ENCODE results near the gene WDTC1.
"Not testable (repeated sequence)": the region's sequence is repeated elsewhere in the genome, so short reads cannot be mapped to it uniquely, and the experiment has no call there.

The WDTC1 gene, protein sequence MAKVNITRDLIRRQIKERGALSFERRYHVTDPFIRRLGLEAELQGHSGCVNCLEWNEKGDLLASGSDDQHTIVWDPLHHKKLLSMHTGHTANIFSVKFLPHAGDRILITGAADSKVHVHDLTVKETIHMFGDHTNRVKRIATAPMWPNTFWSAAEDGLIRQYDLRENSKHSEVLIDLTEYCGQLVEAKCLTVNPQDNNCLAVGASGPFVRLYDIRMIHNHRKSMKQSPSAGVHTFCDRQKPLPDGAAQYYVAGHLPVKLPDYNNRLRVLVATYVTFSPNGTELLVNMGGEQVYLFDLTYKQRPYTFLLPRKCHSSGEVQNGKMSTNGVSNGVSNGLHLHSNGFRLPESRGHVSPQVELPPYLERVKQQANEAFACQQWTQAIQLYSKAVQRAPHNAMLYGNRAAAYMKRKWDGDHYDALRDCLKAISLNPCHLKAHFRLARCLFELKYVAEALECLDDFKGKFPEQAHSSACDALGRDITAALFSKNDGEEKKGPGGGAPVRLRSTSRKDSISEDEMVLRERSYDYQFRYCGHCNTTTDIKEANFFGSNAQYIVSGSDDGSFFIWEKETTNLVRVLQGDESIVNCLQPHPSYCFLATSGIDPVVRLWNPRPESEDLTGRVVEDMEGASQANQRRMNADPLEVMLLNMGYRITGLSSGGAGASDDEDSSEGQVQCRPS

GRCh38 chr1:27234049-27234882 lies at the start of gene WDTC1:
Gene WDTC1 (plus strand): TSS chr1:27234632. CDS start chr1:27261055, 26,423 bp downstream.
- peak; percentile 98 for DNase-seq

DNA sequence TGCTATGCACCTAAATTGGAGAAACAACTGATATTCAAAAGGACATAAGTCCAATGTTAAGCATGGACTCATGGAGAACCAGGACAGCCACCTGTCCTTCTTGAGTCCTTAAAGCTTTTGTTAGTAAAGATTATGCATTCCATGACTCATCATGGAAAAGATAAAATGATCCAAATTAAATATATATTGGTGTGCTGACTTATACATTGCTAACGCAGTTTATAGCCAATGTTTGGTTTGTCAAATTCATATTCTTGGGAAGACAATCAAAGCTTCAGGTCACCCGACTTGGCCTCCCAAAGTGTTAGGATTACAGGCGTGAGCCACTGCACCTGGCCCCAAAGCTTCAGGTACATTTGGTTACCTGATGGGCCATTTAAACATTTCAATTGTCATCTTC lies 49.8 kb upstream of the WDTC1 start:
- DNase-seq: not testable (repeated sequence)

GRCh38 chr1:27192039-27192529 lies 42.3 kb upstream of the WDTC1 start:
- no peak for DNase-seq

GRCh38 chr1:27193194-27193593 lies 41.2 kb upstream of the WDTC1 start:
- DNase-seq: no peak

GRCh38 chr1:27201295-27201694 lies 33.1 kb upstream of the WDTC1 start:
- DNase-seq: no peak

- no peak for DNase-seq
Observed at GRCh38 chr1:27203946-27204345, 30.5 kb upstream of the WDTC1 start.

GRCh38 chr1:27207238-27207637 lies 27.2 kb upstream of the WDTC1 start:
- DNase-seq: not testable (repeated sequence)

GRCh38 chr1:27208143-27208850 lies 26.1 kb upstream of the WDTC1 start:
- DNase-seq: not testable (repeated sequence)

DNA sequence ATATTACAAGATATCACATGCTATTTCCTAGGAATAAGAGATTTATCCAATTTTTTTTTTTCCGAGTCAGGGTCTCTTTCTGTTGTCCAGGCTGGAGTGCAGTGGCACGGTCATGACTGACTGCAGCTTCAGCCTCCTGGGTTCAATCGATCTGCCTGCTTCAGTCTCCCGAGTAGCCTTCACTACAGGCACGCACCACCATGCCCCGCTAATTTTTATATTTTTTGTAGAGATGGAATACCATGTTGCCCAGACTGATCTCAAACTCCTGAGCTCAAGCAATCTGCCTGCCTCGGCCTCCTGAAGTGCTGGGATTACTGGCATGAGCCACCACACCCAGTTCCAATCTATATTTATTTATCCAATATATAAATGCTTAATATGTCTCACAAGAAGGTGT lies 18.0 kb upstream of the WDTC1 start:
- DNase-seq: no peak

GRCh38 chr1:27217401-27217800 lies 17.0 kb upstream of the WDTC1 start:
- no peak for DNase-seq

DNA sequence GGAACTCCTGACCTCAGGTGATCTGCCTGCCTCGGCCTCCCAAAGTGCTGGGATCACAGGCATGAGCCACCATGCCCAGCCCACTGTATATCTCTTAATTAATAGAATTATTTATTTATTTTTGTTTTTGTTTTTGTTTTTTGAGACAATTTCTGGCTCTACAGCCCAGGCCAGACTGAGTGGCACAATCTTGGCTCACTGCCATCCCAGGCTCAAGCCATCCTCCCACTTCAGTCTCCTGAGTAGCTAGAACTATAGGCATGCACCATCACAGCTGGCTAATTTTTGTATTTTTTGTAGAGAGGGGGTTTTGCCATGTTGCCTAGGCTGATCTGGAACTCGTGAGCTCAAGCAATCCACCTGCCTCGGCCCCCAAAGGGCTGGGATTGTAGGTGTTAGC lies 15.7 kb upstream of the WDTC1 start:
- DNase-seq: no peak

- no peak for DNase-seq
Observed at GRCh38 chr1:27220096-27220495, 14.3 kb upstream of the WDTC1 start.

GRCh38 chr1:27220702-27221497 lies 13.5 kb upstream of the WDTC1 start:
- not testable (repeated sequence) for DNase-seq

GRCh38 chr1:27225621-27226020 lies 8.8 kb upstream of the WDTC1 start:
- no peak for DNase-seq

DNA sequence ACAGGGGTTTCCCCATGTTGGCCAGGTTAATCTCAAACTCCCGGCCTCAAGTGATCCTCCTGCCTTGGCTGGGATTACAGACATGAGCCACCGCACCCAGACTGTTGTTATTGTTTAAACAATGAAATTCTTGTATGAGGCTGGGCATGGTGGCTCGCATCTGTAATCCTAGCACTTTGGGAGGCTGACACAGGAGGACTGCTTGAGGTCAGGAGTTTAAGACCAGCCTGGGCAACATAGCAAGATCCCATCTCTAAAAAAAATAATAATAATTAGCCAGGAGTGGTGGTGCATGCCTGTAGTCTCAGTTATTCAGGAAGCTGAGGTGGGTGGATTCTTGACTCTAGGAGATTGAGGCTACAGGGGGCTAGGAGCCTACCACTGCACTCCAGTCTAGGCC lies 6.7 kb upstream of the WDTC1 start:
- no peak for DNase-seq

GRCh38 chr1:27233667-27234048 lies 774 bp upstream of the WDTC1 start:
- peak; percentile 19 for DNase-seq

- no peak for DNase-seq
Observed at GRCh38 chr1:27235827-27236226, 1.4 kb downstream of the WDTC1 start.

DNA sequence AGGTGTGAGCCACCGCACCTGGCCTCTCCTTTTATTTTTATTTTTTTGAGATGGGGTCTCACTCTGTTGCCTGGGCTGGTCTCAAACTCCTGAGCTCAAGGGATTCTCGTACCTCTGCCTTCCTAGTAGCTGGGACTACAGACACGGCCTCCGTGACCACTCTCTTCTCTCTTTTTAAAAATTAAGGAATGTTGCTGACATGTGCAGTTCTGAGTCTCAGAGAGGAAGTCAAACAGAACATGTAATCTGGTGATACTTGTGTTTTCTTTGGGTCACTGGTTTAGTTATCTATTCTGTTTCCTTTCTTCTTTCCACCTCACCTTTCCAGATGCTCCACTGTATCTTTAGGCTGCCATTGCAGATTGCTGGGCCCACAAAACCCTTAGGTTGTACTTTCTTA lies 2.7 kb downstream of the WDTC1 start:
- no peak for DNase-seq

GRCh38 chr1:27238032-27238431 lies 3.6 kb downstream of the WDTC1 start:
- DNase-seq: no peak

- DNase-seq: no peak
Observed at GRCh38 chr1:27241677-27242076, 7.2 kb downstream of the WDTC1 start.

DNA sequence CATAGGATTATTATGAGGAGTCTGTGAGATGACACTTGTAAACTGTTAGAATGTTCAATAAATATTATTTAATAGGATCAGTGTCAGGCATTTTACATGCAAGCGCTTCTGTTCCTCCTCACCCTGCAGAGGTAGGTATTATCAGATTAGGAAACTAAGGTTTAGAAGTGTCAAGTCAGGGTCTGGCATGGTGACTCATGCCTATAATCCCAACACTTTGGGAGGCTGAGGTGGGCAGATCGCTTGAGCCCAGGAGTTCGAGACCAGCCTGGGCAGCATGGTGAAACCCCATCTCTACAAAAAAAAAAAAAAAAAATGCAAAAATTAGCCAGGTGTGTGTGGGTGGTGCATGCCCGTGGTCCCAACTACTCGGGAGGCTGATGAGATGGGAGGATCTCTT lies 9.2 kb downstream of the WDTC1 start:
- DNase-seq: not testable (repeated sequence)

GRCh38 chr1:27246194-27246593 lies 11.8 kb downstream of the WDTC1 start:
- DNase-seq: no peak

Measured in stimulated activated CD4-positive, alpha-beta T cell treated with anti-CD3 and anti-CD28 coated beads, Interleukin-4, amount 100 ng/mL, for 24 hours (primary cell).